Activated effector memory CD4-positive, alpha-beta T cell treated with Interleukin-2 at 50 U/mL for 16 hours (primary cell): ENCODE measurements around the gene SV2B.

ENCODE experiments used
- DNase-seq: peaks from one replicate; pipeline ENCODE4 v3.0.0-alpha.2; 2020

Gene SV2B

GRCh38 chr15:91102546-91103330 lies 2.7 kb downstream of the SV2B start:
- DNase-seq: no peak

- DNase-seq: no peak
These were observed 4.1 kb downstream of the SV2B start for GRCh38 chr15:91104111-91104510.

DNA sequence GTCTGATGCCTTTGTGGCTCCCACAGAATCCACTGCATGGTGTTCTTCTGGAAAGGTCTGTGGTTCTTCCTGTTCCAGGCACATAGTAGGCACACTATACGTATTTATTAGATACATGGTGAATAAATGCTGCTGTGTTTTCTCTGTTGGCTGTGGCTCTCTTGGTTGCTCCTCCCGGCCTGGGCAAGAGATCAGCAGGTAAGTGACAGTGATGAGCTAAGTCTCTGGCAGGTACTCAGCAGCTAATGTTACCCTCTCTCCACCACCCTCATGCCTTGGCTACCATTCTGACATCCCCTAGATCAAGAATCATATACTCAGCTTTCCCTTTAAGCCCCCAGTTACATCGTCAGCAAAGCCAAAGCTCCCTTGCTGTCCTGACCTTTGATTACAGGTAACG lies 8.4 kb downstream of the SV2B start:
- no peak for DNase-seq

GRCh38 chr15:91109885-91110284 lies 9.8 kb downstream of the SV2B start:
- DNase-seq: no peak

- no peak for DNase-seq
These were observed 10.3 kb downstream of the SV2B start for GRCh38 chr15:91110407-91110806.

GRCh38 chr15:91113030-91113429 lies 13.0 kb downstream of the SV2B start:
- no peak for DNase-seq

- no peak for DNase-seq
These were observed 14.2 kb downstream of the SV2B start for GRCh38 chr15:91114301-91114700.

DNA sequence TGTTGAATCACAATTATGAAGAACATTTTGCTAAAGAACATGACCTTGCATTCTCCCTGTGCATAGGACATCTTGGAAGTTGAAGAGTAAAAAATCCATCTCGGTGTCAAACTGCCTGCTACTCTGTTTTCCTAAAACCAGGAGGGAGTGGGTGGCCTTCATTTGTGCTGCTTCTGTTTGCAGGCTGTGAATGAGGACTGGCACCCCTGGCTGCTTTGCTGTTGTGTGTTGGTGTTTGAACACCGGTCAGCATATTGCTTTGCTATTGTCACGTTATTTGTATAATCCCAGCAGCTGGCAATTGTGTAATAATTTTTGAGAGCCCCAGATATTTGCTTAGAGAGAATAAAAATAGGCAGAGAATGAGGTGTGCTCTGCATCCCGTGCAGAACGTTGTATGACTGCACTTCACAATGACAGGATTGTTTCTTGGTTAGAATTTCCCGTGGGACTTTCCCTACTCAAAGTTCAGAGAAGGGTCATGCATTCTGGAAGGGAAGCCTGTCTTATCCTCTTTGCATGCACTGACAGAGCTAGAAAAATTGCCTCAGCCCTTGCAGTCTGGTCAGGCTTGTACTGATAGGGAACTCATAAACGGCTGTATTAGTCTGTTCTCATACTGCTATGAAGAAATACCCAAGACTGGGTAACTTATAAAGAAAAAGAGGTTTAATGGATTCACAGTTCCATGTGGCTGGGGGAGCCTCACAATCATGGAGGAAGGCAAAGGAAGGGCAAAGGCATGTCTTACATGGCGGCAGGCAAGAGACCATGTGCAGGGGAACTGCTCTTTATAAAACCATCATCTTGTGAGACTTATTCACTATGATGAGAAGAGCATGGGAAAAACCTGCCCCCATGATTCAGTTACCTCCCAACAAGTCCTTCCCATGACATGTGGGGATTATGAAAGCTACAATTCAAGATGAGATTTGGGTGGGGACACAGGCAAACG lies 16.3 kb downstream of the SV2B start:
- no peak for DNase-seq

DNA sequence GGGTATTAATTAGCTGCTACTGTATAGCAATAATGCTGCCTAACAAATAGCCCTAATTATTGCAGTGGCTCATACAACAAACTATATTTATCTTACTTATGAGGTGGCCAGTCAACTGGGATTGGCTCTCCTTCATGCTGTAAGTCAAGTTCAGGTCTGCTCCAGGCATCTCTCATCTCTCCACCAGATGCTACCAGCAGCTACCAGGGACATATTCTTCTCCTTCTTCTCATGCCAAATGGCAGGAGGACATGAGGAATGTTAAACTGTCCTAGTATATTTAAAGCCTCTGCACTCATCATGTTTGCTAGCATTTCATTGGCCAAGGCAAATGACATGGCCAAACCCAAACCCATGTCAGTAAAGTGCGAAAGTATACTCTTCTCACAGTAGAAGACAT lies 17.3 kb downstream of the SV2B start:
- DNase-seq: no peak

GRCh38 chr15:91118817-91119590 lies 18.9 kb downstream of the SV2B start:
- no peak for DNase-seq

DNA sequence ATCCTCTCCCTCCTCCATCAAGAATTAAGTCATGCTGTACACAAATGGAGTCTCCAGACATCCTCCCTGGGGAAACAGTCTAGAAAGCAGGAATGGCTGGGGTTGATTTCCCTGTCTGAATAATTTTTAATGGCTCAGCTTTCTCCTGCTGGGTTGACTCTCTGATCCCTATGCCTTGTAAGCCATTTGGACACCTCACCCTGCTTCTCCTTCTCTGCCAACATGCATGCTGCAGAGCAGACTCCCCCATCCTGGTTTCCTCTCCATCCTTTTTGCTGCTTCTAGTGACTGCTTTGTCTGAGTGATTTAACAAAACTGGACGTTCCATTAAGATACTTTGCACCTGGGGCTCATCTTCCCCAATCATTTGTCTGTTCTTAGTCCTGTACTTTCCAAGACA lies 22.2 kb downstream of the SV2B start:
- no peak for DNase-seq

DNA sequence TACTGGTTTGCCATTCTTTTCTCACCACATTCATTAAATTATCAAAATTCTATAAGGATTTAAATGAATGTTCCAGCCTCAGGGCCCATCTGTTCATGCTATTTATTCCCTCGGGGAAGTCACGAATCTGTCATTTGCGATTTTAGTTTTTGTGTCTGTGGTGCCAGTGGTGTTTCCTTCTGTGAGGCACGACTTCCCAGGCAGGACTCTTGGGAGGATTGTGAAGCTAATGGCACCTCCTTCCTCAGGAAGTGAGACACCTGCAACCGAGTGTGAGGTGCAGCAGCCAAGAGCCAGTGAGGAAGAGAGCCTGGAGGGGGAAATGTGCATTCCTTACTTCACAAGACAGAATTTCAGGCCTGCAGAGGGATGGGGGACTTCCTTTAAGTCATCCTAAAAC lies 24.1 kb downstream of the SV2B start:
- no peak for DNase-seq

GRCh38 chr15:91125162-91125561 lies 25.1 kb downstream of the SV2B start:
- DNase-seq: no peak

- DNase-seq: no peak
These were observed 26.0 kb downstream of the SV2B start for GRCh38 chr15:91126080-91126479.

DNA sequence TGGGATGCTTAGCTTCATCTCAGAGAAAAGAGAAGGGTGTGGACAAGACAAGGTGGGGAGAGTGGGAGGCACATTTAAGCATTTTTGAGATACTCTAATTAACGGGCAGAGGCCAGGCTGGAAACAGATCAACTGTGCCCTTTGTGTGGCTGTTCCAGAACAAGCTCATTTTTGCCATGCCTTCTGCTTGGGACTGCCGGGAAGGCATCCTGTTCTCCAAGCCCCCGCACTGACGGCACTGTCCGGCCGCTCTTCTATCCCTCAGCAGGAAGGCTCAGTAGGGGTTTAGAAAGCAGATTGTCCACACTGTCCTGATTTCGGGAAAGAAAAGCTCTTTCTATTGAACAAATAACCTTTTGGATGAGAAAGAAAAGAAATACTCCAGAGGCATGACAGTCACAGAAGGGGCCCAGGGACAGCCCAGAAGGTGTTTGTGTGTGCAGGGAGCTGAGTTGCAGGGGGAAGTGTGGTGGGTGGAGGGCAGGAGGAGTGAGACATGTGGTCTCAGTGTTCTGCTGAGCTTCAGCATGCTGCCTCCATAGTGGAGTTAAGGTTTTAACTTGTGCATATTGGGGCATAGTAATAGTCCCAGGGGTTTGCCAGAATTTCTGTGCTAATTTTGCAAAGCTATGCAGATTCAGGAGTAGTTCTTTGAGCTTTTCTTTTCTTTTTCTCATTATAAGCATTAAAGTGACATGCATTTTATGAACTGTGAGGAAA lies 27.3 kb downstream of the SV2B start:
- DNase-seq: no peak

DNA sequence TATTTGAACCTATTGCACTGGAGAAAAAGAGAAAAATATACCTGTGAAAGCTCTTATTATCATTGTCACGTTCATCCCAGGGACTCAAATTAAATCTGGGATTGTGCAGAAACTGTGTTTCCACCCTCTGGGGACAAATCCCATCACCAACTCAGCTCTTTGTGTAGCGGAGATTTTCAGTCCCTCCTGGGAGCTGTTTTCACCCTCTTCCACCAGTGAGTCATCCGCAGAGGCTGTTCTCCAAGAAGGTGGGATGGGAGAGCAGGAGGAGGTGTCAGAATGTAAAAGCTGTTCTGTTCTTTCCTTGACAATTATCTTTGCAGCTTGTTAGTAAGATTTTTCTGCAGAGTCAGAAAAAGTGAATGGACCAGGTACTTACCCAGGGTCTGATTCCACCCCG lies 28.0 kb downstream of the SV2B start:
- no peak for DNase-seq

DNA sequence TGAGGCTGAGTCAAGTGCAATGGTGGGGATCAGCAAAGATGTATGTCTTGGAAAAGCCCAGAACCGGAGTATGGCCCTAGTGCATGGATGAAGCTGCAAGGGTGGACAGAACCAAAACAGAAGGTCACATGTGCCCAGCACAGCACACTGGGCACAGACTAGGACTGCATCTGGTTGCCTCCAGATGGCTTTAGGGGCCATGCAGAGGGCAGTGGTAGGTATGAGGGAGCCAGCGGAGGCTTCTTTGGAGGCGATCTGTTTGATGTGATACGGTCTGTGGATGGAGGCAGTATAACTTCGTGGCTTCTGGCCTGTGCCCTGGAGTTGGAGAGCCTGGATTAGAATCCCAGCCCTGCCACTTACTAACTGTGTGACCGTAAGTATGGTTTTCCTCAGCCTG lies 29.4 kb downstream of the SV2B start:
- no peak for DNase-seq

GRCh38 chr15:91132079-91132478 lies 32.0 kb downstream of the SV2B start:
- DNase-seq: no peak

- no peak for DNase-seq
These were observed 33.5 kb downstream of the SV2B start for GRCh38 chr15:91133511-91133910.

- no peak for DNase-seq
These were observed 35.4 kb downstream of the SV2B start for GRCh38 chr15:91135201-91136130.

GRCh38 chr15:91136386-91136923 lies 36.4 kb downstream of the SV2B start:
- no peak for DNase-seq
